GM13977 (cell line): ENCODE results near the gene SYT2.

Experiments
- DNase-seq: peaks from one replicate; pipeline ENCODE4 v3.0.0; 2012; ENCODE audit warnings: low spot score
- CTCF ChIP-seq: IDR thresholded peaks from 2 replicates; pipeline ENCODE4 v1.5.1; 2012; ENCODE audit warnings: mild to moderate bottlenecking, control low read depth; ENCODE audit not compliant: insufficient read depth; ENCODE audit errors: extremely low read depth, missing control alignments
- in situ Hi-C: fragments of 300-500 bp; cut with MboI; formaldehyde crosslinking; loops from one replicate; pipeline ENCODE4 v1.12.0; 2022; ENCODE audit warnings: low sequenced_read_pairs, low pct_unique_long_range_greater_than_20kb, mixed read lengths, inconsistent platforms; ENCODE audit not compliant: unreplicated experiment

Gene SYT2

GRCh38 chr1:202593845-202594244, 116.4 kb downstream of the SYT2 start:
- no peak for DNase-seq
- TF ChIP-seq CTCF, result no peak
- in situ Hi-C loops, result no loop called here

GRCh38 chr1:202592146-202592545, 118.1 kb downstream of the SYT2 start:
- in situ Hi-C loops, result no loop called here
- no peak for DNase-seq

DNA sequence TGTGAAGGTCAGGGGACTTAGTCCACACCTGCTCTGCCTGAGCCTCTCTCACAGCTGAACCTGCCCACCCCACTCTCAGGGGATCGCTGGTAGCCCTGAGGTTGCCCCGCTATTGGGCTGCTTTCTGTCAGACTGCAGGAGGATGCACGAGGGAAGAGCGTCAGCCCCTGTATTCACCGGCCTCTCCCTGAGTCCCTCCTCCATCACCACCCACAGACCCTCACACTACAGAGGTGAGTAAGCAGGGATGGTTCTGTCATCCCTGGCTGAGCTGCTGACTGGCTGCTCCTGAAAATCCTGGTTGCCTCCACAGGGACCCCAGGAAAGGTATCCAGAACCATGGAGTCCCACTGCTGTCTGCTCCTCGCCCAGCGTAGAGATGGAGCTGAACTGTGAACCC, 118.7 kb downstream of the SYT2 start:
- in situ Hi-C loops, result no loop called here
- no peak for TF ChIP-seq CTCF
- no peak for DNase-seq

More at GRCh38 chr1:202592146-202592545, 118.1 kb downstream of the SYT2 start:
- TF ChIP-seq CTCF, result no peak

DNA sequence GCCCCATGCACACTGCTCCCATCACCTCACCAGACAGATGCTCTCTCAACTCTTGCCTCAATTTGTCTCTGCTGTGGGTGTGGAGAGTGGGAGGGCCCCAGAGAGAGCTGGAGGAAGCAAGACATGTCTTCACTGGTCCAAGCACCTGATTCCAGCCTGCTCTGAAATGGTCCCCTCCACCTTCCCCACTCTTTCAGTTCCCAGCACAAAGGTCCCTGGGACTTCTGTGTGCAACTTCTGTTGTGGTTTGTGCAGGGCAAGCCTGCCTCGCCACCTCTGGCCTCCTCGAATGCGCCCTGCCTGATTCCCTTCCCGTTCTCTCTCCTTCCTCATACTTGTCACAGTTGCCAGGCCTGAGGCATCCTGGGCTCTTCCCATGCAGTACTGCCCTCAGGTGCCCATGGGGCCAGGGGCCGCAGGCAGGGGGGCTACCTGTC, 119.3 kb downstream of the SYT2 start:
- no peak for DNase-seq
- no peak for TF ChIP-seq CTCF
- in situ Hi-C loops, result no loop called here

DNA sequence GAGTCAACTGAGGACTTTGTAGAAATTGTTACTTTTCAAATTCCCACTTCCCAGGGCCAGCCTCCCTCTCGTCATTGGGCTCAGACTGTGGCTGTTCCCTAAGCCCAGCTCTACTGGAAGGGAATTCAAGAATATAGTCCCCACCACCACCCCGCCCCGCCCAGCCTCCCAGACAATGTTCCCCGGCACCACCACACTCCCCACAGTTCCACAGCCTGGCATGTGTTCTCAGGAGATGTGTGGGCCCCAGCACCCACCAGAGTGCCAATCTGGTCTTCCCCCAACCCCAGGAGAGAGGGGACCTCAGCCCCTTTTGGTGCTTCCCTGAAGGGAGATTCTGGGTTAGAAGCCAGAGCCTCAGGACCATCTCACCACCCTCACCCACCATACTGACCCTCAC, 120.1 kb downstream of the SYT2 start:
- DNase-seq, result no peak
- in situ Hi-C loops, result no loop called here
- no peak for TF ChIP-seq CTCF

GRCh38 chr1:202589190-202589930, 120.9 kb downstream of the SYT2 start:
- DNase-seq, result no peak
- TF ChIP-seq CTCF, result no peak
- in situ Hi-C loops, result no loop called here
